OCI-LY1 (cell line): ENCODE results near the gene PKD2.
A peak's percentile ranks its signal among the peaks of the same experiment; 100 is the strongest.

Experiments used
- H2AFZ ChIP-seq: fragments of 200-600 bp; sonication (generic), shearing (Covaris generic); 2 replicates; pipeline ENCODE4 v1.6.0; 2014; ENCODE audit warnings: antibody characterized with exemption, mild to moderate bottlenecking, low read length
- H3F3A ChIP-seq: fragments of 200-600 bp; sonication (generic), shearing (Covaris generic); 2 replicates; pipeline ENCODE4 v1.6.0; 2014; ENCODE audit warnings: mild to moderate bottlenecking, antibody characterized with exemption, low read length, moderate library complexity; ENCODE audit not compliant: insufficient read depth
- H3K27ac ChIP-seq: fragments of 200-600 bp; sonication (generic); 2 replicates; pipeline ENCODE4 v1.5.1; 2014; ENCODE audit warnings: low read length, mixed run types, mild to moderate bottlenecking, low read depth; ENCODE audit not compliant: poor library complexity, severe bottlenecking
- H3K27me3 ChIP-seq: fragments of 200-600 bp; sonication (generic); 2 replicates; pipeline ENCODE4 v1.6.0; 2014; ENCODE audit warnings: antibody characterized with exemption, mild to moderate bottlenecking, low read length, moderate library complexity; ENCODE audit not compliant: insufficient read depth
- H3K36me3 ChIP-seq: fragments of 200-600 bp; sonication (generic); 2 replicates; pipeline ENCODE4 v1.6.1; 2014; ENCODE audit warnings: mild to moderate bottlenecking, antibody characterized with exemption, low read length, moderate library complexity, mixed read lengths; ENCODE audit not compliant: insufficient read depth
- H3K4me1 ChIP-seq: fragments of 200-600 bp; sonication (generic); 2 replicates; pipeline ENCODE4 v1.5.1; 2014; ENCODE audit warnings: mild to moderate bottlenecking, low read length, moderate library complexity; ENCODE audit not compliant: insufficient read depth, severe bottlenecking
- H3K4me2 ChIP-seq: fragments of 200-600 bp; sonication (generic), shearing (Covaris generic); 2 replicates; pipeline ENCODE4 v1.6.1; 2014; ENCODE audit warnings: low read length
- H3K4me3 ChIP-seq: fragments of 200-600 bp; sonication (generic); 2 replicates; pipeline ENCODE4 v1.5.1; 2014; ENCODE audit warnings: low read length, low read depth, mild to moderate bottlenecking, mixed read lengths; ENCODE audit not compliant: poor library complexity, severe bottlenecking
- H3K79me2 ChIP-seq: fragments of 200-600 bp; shearing (Covaris generic); 2 replicates; pipeline ENCODE4 v1.6.1; 2016; ENCODE audit warnings: mixed run types, low read length, mixed read lengths; ENCODE audit not compliant: insufficient read depth
- H3K9ac ChIP-seq: fragments of 200-600 bp; sonication (generic), shearing (Covaris generic); 2 replicates; pipeline ENCODE4 v1.6.1; 2014; ENCODE audit warnings: mild to moderate bottlenecking, low read length, mixed read lengths
- H3K9me2 ChIP-seq: fragments of 200-600 bp; sonication (generic), shearing (Covaris generic); 2 replicates; pipeline ENCODE4 v1.6.1; 2014; ENCODE audit warnings: low read depth, mild to moderate bottlenecking, low read length, mixed read lengths
- H3K9me3 ChIP-seq: fragments of 200-600 bp; shearing (Covaris generic); 2 replicates; pipeline ENCODE4 v1.6.1; 2014; ENCODE audit warnings: low read length, mixed read lengths
- H4K20me1 ChIP-seq: fragments of 200-600 bp; sonication (generic), shearing (Covaris generic); 2 replicates; pipeline ENCODE4 v1.6.0; 2016; ENCODE audit warnings: mild to moderate bottlenecking, low read length; ENCODE audit not compliant: insufficient read depth
- EZH2 ChIP-seq: fragments of 200-600 bp; sonication (generic), shearing (Covaris generic); IDR thresholded peaks from 2 replicates; pipeline ENCODE4 v1.8.0; 2017; ENCODE audit warnings: borderline replicate concordance, mixed run types, mild to moderate bottlenecking, antibody characterized with exemption, low read length, moderate library complexity, mixed read lengths
- TF ChIP-seq, protein P1 (sequence below): fragments of 200-600 bp; sonication (generic), shearing (Covaris generic); IDR thresholded peaks from 2 replicates; pipeline ENCODE4 v1.5.1; 2017; ENCODE audit warnings: mild to moderate bottlenecking, antibody characterized with exemption, low read length, moderate library complexity, mixed read lengths

The PKD2 gene

DNA sequence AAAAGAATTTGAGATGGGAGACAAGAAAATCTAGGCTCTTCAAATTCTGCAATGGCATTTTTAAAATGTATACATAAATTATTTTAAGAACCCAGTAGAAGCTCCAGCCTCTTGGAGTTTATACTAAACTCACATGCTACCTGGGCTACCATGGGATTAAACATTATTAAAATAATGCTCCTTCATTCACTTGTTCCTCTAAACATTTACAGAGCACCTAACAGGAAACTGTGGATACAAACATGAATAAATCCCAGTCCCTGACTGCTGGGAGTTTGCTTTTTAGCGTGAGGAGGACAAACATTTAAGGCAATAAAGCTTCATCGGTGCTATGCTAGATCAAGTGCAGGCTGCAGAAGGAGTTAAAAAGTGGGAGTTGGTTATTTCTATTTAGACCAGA, 37.3 kb upstream of the PKD2 start:
- no peaks in the 10 kb centered on the region for H4K20me1 ChIP-seq
- no peaks in the 10 kb centered on the region for H3K79me2 ChIP-seq
- TF ChIP-seq EZH2, result no peak
- TF ChIP-seq, protein P1, sequence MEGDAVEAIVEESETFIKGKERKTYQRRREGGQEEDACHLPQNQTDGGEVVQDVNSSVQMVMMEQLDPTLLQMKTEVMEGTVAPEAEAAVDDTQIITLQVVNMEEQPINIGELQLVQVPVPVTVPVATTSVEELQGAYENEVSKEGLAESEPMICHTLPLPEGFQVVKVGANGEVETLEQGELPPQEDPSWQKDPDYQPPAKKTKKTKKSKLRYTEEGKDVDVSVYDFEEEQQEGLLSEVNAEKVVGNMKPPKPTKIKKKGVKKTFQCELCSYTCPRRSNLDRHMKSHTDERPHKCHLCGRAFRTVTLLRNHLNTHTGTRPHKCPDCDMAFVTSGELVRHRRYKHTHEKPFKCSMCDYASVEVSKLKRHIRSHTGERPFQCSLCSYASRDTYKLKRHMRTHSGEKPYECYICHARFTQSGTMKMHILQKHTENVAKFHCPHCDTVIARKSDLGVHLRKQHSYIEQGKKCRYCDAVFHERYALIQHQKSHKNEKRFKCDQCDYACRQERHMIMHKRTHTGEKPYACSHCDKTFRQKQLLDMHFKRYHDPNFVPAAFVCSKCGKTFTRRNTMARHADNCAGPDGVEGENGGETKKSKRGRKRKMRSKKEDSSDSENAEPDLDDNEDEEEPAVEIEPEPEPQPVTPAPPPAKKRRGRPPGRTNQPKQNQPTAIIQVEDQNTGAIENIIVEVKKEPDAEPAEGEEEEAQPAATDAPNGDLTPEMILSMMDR, result no peak
- H3K4me3 ChIP-seq, result no peak overlapping the region
- no peaks in the 10 kb centered on the region for H3K36me3 ChIP-seq
- no peak overlapping the region for H3K9ac ChIP-seq
- H3K27me3 ChIP-seq, result no peaks in the 10 kb centered on the region
- H2AFZ ChIP-seq, result no peak overlapping the region
- H3K9me2 ChIP-seq, result no peaks in the 10 kb centered on the region
- no peaks in the 10 kb centered on the region for H3F3A ChIP-seq
- no peak overlapping the region for H3K4me2 ChIP-seq
- no peak overlapping the region for H3K27ac ChIP-seq
- no peaks in the 10 kb centered on the region for H3K9me3 ChIP-seq
- H3K4me1 ChIP-seq, result no peaks in the 10 kb centered on the region

DNA sequence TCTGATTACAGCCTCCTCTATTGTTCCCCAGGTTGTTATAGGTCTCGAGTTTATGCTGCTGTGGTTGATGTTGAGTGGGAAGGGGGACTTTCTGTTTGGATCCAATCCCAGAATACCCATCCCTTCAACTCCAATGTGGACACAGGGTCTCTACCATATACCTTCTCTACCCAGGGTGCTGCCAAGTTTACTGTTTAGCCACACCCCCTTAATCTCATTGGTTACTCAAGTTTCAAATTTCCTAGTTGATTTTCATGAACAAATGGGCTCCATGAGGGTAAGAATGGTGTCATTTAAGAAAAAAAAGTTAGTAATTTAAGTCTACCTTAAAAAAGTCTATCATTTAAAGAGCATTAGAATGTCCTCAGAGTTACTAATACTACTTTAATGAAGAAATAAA, 35.6 kb upstream of the PKD2 start:
- Histone ChIP-seq H3K9me2 (no peaks in the 10 kb centered on the region), H3K4me3 (no peak overlapping the region), H3K9ac (no peak overlapping the region), H3K79me2 (no peaks in the 10 kb centered on the region), H2AFZ (no peak overlapping the region), H3F3A (no peaks in the 10 kb centered on the region), H3K36me3 (no peaks in the 10 kb centered on the region), H4K20me1 (no peaks in the 10 kb centered on the region), H3K27me3 (no peaks in the 10 kb centered on the region), H3K9me3 (no peaks in the 10 kb centered on the region), H3K4me2 (no peak overlapping the region), H3K4me1 (no peaks in the 10 kb centered on the region), H3K27ac (no peak overlapping the region)
- TF ChIP-seq, protein P1, result no peak
- TF ChIP-seq EZH2, result no peak

DNA sequence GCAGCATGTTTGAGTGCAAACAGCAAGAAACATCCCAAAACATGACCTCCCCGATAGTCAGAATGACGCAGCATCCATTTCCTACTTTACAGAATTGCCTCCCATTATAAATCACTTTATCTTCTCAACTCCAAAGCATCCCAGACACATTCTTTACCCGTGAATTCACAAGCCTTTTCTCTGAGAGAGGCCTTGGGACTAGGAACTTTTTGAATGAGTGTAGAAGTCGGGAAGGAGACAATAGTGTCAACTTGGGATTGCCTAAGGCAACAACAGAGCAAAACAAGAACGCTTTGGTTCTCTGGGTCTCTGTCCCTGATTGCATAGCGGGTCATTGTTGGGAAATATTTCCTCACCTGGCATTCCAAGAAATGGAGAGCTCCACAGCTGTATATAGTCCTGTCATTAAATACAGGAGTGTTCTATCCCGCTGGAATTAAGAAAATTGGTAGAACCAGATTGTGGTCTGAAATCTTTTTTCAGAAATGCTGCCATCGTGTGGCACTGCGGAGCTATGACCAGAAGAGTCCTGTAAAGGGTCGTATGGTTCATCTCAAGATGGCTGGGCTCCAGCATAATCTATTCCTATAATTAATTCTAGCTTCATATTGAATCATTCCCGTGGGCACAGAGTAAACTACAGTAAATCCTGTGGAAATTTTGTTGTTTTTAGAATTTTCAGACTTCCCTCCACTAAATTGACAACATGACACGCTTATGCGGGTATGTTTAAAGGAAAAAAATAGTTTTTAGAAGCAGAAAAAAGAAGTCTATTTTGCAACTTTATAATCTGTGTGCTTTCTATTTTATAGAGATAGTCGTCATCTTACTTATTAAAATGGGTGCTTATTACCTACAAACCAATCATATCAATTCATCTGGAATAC, 33.9 kb upstream of the PKD2 start:
- no peaks in the 10 kb centered on the region for H3K36me3 ChIP-seq
- H3F3A ChIP-seq, result no peaks in the 10 kb centered on the region
- no peak overlapping the region for H3K27ac ChIP-seq
- no peaks in the 10 kb centered on the region for H3K4me1 ChIP-seq
- no peak overlapping the region for H3K4me3 ChIP-seq
- no peak overlapping the region for H3K9ac ChIP-seq
- H3K4me2 ChIP-seq, result no peak overlapping the region
- H3K27me3 ChIP-seq, result no peaks in the 10 kb centered on the region
- H3K9me3 ChIP-seq, result no peaks in the 10 kb centered on the region
- H3K9me2 ChIP-seq, result no peaks in the 10 kb centered on the region
- TF ChIP-seq EZH2, result no peak
- TF ChIP-seq, protein P1, result peak; percentile 78
- no peaks in the 10 kb centered on the region for H4K20me1 ChIP-seq
- no peaks in the 10 kb centered on the region for H3K79me2 ChIP-seq
- no peak overlapping the region for H2AFZ ChIP-seq
